C1 segment of cervical spinal cord (tissue), 14 donors: ENCODE data around the gene C11orf68.

Experiments
- DNase-seq, 14 donors: peaks; one replicate each; lab custom pipeline; 2025; lab: John Stamatoyannopoulos, UW

The C11orf68 gene

GRCh38 chr11:65944767-65945166, 25.9 kb upstream of the C11orf68 start:
- no peak for DNase-seq

- DNase-seq = no peak
These were observed 25.3 kb upstream of the C11orf68 start for GRCh38 chr11:65944191-65944590.

- DNase-seq = no peak
These were observed 23.7 kb upstream of the C11orf68 start for GRCh38 chr11:65942531-65942930.

DNA sequence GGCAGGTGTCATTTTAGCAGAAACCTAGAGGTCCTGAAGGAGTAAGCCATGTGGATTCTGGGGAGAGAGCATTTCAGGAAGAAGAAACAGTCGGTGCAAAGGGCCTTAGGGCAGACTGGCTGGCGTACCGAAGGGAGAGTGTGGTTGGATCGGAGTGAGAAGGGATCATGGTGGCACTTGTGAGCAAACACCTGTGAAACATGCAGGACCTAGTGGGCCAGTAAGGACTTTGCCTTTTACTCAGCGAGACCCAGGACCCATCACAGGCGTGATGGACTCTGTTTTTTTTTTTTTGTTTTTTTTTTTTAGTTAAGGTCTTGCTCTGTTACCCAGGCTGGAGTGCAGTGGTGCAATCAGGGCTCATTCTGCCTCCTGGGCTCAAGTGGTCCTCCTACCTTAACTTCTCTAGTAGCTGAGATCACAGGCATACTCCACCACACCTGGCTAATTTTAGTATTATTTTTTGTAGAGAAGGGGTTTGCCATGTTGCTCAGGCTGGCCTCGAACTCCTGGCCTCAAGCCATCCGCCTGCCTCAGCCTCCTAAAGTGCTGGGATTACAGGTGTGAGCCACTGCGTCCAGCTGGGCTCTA, 23.0 kb upstream of the C11orf68 start:
- no peak for DNase-seq

- no peak for DNase-seq
These were observed 18.9 kb upstream of the C11orf68 start for GRCh38 chr11:65937766-65938165.

- DNase-seq = peak in 1 of 14 donors; percentile 14
These were observed 15.2 kb upstream of the C11orf68 start for GRCh38 chr11:65934014-65934413.

DNA sequence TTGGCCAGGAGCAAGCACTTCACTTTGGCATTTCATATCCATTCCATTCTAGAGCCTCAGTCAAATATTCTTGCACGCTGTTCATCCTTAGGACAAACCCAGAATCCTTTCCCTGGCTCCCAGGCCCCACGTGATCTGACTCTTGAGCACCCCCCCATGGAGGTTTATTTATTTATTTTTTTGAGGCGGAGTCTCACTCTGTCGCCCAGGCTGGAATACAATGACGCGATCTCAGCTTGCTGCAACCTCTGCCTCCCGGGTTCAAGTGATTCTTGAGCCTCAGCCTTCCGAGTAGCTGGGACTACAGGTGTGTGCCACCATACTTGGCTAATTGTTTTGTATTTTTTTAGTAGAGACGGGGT, 13.7 kb upstream of the C11orf68 start:
- DNase-seq = no peak

DNA sequence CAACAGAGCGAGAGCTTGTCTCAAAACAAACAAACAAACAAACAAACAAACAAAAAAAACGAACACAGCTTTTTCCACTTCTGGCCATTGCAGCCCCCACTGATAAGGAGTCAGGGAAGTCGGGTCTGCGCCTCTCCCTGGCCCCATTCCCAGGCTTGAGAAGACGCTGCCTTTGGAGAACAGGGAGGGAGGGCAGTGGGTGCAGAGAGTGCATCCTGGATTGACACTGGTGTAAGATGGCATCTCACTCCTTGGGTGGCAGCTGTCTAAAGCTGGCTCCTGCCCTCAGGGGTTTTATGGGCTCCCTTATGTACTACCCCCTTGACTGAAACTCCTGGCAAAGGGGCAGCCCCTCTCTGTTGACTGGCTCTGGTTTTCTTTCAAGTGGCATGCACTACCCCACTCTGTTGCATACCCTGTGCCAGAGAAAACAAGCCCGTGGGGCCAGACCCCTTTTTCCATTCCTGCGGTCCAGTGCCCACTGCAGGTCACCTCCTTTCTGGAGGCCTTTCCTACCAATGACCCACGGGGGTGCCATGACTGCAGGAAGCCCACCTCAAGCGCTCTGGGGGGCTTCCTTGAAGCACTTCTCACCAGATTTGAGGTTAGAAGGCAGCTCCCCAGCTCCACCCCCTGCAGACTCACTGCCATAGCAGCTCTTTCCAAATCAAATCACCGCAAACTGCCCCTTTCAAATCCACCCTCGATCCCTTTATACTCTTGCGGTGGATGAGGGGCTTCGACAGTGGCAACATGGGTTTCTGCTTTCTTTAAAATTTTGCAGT, 13.1 kb upstream of the C11orf68 start:
- no peak for DNase-seq

- DNase-seq = no peak
These were observed 9.8 kb upstream of the C11orf68 start for GRCh38 chr11:65928667-65929066.

DNA sequence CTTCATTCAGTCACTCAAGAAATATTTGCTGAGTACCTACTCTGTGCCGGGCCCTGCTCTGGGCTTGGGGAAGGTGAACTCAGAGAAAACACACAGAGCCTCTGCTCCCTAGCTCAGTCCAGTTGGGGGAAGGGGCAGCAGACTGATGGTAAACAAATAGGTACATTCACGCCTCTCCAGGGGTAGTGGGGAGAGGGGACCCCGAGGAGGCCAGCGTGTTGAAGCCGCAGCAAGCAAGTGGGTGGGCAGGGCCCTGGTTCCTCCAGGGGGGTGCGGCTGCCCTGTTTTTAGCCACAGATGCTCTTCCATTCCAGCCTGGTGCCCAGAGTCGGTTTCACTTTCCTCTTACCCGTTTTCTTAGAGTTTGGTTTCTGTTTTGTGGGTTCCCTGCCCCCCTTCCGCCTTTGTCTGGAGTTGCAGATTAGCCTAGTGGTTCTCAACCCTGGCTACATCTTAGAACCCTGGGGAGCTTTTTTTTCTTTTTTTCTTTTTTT, 9.1 kb upstream of the C11orf68 start:
- peak in 3 of 14 donors; percentile 18 to 34 (median 32) for DNase-seq

DNA sequence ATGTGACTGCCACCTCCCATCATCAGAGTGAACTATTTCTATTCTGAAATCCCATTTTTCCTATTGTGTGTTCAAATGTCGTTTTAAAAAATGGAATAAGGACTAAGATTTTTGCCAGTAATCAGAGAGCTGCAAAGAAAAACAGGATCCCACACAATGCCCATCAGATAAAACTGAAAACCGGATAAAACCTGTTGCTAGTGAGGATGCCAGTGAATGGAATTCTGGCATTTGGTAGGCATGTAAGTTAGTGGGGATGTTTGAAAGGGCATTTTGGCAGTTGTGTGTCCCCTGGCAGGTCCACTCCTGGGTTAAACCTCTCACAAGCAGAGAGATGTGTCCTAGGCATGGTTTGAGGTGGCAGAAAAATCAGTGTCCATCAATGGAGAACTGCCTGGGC, 6.5 kb upstream of the C11orf68 start:
- no peak for DNase-seq

DNA sequence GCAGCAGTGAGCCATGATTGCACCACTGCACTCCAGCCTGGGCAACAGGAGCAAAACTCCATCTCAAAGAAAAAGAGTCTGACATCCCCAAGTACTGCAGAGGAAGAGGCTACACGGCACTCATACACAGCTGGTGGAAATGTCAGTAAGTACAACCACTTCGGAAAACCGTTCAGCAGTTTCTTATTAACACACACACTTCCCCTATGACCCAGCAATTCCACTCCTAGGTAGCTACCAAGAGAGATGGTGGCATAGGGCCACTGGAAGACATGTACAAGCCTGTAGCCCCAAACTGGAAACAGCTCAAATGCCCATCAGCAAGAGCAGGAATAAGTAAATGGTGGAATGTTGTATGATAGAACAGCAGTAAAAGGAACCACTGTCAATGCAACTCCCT, 3.7 kb upstream of the C11orf68 start:
- no peak for DNase-seq

DNA sequence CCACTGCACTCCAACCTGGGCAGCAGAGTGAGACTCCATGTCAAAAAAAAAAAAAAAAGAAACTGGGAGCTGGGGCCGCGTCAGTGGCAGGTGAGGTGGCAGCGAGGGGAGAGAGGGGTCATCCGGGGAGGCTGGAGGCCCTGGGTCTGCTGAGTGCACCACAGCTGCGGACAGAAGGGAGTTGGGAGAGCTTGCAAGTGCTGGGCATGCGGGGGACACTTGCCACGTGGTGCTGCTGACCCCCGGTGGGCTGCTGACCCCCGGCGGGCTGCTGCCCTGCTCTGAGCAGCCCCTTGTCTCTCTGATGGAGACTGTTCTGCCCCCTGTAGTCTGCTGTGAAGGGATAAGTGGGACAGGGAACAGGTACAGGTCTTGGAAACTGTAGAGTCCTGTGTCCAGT, 3.0 kb upstream of the C11orf68 start:
- DNase-seq = no peak

DNA sequence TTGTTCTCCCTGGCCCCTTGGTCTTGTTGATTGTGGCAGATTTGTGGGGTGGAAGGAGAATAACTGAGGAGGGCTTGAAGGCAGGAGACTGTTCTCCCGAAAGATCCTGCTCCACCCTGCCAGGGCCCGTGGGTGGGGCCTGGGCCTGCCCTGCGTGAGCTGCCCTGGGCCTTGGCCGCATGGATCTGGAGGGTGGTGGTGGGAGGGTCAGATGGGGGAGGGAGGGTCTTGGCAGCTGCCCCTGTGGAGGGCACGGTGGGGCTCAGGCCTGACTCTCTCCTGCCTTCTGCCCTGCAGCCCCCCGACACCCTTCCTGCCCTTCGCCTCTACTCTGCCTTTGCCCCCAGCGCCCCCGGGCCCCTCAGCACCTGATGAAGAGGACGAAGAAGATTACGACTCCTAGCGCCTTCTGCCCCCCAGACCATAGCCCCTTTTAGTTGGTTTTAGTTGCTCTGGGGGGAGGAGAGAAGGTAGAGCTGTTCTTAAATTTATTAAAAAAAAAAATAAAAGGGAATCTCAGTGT, 2.2 kb upstream of the C11orf68 start:
- no peak for DNase-seq

DNA sequence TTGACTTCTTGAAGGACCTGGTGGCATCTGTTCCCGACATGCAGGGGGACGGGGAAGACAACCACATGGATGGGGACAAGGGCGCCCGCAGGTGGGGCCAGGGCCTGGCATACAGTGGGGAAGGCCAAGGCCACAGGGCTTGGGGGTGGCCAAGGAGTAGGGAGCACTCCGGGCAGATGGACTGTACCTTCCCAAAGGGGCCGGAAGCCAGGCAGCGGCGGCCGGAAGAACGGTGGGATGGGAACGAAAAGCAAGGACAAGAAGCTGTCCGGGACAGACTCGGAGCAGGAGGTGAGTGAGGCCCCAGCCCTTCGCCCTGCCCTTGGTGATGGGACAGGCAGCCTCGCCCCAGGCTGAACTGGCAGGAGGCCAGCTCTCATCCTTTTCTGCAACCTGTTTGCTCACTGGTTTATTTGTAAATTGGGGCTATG, 1.5 kb upstream of the C11orf68 start:
- DNase-seq = no peak

- peak in 3 of 14 donors; percentile 27 to 63 (median 52) for DNase-seq
These were observed 910 bp upstream of the C11orf68 start for GRCh38 chr11:65919573-65920371.

DNA sequence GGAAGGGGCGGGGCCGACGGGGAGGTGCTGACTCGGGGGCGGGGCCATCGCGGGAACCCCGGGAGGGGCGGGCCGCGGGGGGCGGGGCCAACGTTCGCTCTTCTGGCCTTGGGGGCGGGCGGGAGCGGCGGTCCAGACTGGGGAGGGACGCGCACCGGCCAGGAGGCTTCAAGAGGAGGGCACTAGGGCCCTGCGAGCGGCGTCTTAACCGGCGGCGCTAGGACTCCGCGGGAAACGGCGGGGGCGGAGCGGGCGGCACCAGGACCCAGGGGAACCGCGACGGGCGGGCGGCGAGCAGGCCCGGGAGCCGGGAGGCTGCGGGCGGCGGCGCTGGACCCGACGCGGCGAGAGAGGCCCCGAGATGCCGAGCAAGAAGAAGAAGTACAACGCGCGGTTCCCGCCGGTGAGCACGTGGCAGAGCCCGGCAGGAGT, 295 bp upstream of the C11orf68 start, which contains the start of gene DRAP1:
TSS of gene DRAP1 (plus strand) at position 286 of the 432 bp plus-strand sequence. CDS start at position 362, 76 bp downstream.
- peak; percentile 87 to 100 (median 98) for DNase-seq

- no peak for DNase-seq
These were observed 1.2 kb downstream of the C11orf68 start for GRCh38 chr11:65917434-65918210.

GRCh38 chr11:65917077-65917433, 1.8 kb downstream of the C11orf68 start:
- DNase-seq = no peak

- no peak for DNase-seq
These were observed 2.5 kb downstream of the C11orf68 start for GRCh38 chr11:65916391-65916790.

- peak in 6 of 14 donors; percentile 18 to 79 (median 46) for DNase-seq
These were observed 3.0 kb downstream of the C11orf68 start for GRCh38 chr11:65915821-65916251.
